Motor neuron (in vitro differentiated cells): ENCODE measurements around the gene MAP2K7. TPM values are rescaled to one million over a fixed set of nuclear protein-coding genes. Genes with fewer than 3 reads are reported as not detected.
"Not testable (repeated sequence)": the region's sequence is repeated elsewhere in the genome, so short reads cannot be mapped to it uniquely, and the experiment has no call there.

Source experiments
- ATAC-seq, 8 experiments: fragments of 200-7000 bp; cut with Tn5 transposase; replicated peaks in 6 of 8; 2 replicates each; pipeline ENCODE4 v1.8.0; 2021; ENCODE audit warnings: mild to moderate bottlenecking in 8 of 8, moderate library complexity in 8 of 8
- H3K27ac ChIP-seq, 2 donors: fragments of 250-450 bp; sonication (Bioruptor Pico); 2 replicates each; pipeline ENCODE4 v1.9.0; 2021; ENCODE audit warnings: antibody characterized with exemption in 2 of 2, mild to moderate bottlenecking in 2 of 2, moderate library complexity in 1 of 2
- H3K4me1 ChIP-seq, 2 donors: fragments of 250-450 bp; sonication (Bioruptor Pico); replicated peaks in 1 of 2; 2 replicates each; pipeline ENCODE4 v1.6.1; 2021; ENCODE audit warnings: antibody characterized with exemption in 2 of 2, mild to moderate bottlenecking in 2 of 2, moderate library complexity in 1 of 2
- H3K4me3 ChIP-seq, 5 donors: fragments of 250-450 bp; sonication (Bioruptor Pico); 2 replicates each; pipeline ENCODE4 v1.9.0; 2021; ENCODE audit warnings: antibody characterized with exemption in 5 of 5, mild to moderate bottlenecking in 5 of 5, moderate library complexity in 4 of 5
- whole genome bisulfite sequencing, 10 experiments: fragments of 450-650 bp; shearing (Covaris generic); methylation state at CpG; one replicate each; pipeline ENCODE4 v1.0.0; 2022; 5-methylcytosine and 5-hydroxymethylcytosine counted together
- in situ Hi-C, 9 experiments: fragments of 400-800 bp; cut with MboI; loops; one replicate each; pipeline ENCODE4 v1.15.0; 2021; ENCODE audit warnings: low sequenced_read_pairs in 9 of 9, low pct_unique_long_range_greater_than_20kb in 2 of 9; ENCODE audit not compliant: unreplicated experiment in 9 of 9
- total RNA-seq, 8 experiments: library from RNA; unstranded; fragments of 300-600 nt; gene quantifications; 2 replicates each; pipeline versions ENCODE4 v1.2.3 to v1.2.4, GENCODE V29; 2022

The MAP2K7 gene
- total RNA-seq, 8 experiments from 2014 or later, result 10.3 to 28.2 (median 16.9) TPM

GRCh38 chr19:7881910-7882309 lies 21.8 kb upstream of the MAP2K7 start:
- WGBS, 10 experiments, result 48 to 100% (median 81%) methylated on average over 1 to 3 of the region's 3 CpGs
- H3K4me3 ChIP-seq, result no peak overlapping the region
- in situ Hi-C loops, result no loop called here
- H3K4me1 ChIP-seq, result no peaks in the 10 kb centered on the region
- no peak overlapping the region for H3K27ac ChIP-seq
- ATAC-seq, result no peak

DNA sequence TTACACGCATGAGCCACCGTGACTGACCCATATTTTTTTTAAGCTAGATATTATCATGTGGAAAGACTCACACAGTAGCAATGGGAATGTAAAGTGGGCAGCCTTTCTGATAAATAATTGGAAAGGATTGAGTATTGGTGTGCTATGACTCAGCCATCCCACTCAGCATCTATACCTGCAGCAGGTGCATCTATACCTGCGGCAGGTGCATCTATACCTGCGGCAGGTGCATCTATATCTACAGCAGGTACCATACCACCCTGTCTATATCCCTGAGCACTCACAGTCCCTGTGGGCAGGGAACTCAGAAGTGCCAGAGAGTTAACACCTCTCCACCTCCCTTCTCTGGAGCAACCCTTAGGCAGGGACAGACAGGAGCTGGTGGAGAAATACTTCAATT lies 20.6 kb upstream of the MAP2K7 start:
- H3K4me3 ChIP-seq, result no peak overlapping the region
- no peak for ATAC-seq
- in situ Hi-C loops, result no loop called here
- no peak overlapping the region for H3K27ac ChIP-seq
- peaks cover 0 to under 1% of the 10 kb centered on the region in 2 donors for H3K4me1 ChIP-seq
- WGBS, 10 experiments, result 80 to 100% (median 100%) methylated on average over 1 to 4 of the region's 4 CpGs; no CpG with 5 or more reads in 1 of the 10 experiments

DNA sequence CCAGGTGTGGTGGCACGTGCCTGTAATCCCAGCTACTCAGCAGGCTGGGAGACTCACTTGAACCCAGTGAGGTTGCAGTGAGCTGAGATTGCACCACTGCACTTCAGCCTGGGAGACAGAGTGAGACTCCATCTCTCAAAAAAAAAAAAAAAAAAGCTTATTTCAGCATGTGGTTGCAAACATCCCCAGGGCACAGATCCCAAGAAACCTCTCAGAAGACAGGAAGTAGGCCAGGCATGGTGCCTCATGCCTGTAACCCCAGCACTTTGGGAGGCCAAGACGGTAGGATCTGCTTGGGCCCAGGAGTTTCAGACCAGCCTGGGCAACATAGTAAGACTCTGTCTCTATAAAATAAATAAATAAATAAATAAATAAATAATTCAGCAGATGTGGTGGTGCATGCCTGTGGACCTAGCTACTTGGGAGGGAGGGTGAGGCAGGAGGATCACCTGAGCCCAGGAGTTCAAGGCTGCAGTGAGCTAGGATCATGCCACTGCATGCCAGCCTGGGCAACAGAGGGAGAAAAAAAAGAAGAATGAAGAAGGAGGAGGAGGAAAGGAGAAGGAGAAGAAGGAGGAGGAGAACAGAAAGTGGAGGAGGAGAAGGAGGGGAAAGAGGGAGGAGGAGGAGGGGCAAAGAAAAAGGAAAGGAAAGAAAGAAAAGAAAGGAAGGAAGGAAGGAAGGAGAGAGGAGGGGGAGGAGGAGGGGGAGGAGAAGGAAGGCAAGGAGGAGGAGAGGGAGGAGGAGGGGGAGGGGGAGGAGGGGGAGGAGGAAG lies 19.7 kb upstream of the MAP2K7 start:
- no peak overlapping the region for H3K27ac ChIP-seq
- H3K4me1 ChIP-seq, result peaks cover 0 to 6% of the 10 kb centered on the region in 2 donors
- WGBS, 10 experiments, result 20 to 83% (median 60%) methylated on average over 1 of the region's 2 CpGs; no CpG with 5 or more reads in 5 of the 10 experiments
- ATAC-seq, result no peak
- in situ Hi-C loops, result no loop called here
- no peak overlapping the region for H3K4me3 ChIP-seq

DNA sequence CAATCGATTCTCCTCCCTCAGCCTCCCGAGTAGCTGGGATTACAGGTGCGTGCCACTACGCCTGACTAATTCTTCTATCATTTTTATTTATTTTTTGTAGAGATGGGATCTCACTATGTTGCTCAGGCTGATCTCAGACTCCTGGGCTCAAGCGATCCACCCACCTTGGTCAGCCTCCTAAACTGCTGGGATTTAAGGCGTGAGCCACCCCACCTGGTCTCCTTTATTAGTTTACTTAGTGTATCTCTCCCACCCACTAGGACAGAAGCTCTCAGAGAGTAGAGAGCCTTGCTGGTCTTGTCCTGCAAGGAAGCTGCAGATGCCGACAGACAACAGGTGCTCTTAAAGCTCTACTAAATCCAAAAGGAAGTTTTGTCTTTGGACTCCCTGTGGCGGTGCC lies 17.9 kb upstream of the MAP2K7 start:
- no peak for ATAC-seq
- in situ Hi-C loops, result no loop called here
- H3K4me1 ChIP-seq, result peaks cover 0 to 6% of the 10 kb centered on the region in 2 donors
- H3K27ac ChIP-seq, result no peak overlapping the region
- 44 to 100% (median 86%) methylated on average over 1 to 7 of the region's 8 CpGs; no CpG with 5 or more reads in 1 of the 10 experiments for WGBS, 10 experiments
- H3K4me3 ChIP-seq, result no peak overlapping the region

DNA sequence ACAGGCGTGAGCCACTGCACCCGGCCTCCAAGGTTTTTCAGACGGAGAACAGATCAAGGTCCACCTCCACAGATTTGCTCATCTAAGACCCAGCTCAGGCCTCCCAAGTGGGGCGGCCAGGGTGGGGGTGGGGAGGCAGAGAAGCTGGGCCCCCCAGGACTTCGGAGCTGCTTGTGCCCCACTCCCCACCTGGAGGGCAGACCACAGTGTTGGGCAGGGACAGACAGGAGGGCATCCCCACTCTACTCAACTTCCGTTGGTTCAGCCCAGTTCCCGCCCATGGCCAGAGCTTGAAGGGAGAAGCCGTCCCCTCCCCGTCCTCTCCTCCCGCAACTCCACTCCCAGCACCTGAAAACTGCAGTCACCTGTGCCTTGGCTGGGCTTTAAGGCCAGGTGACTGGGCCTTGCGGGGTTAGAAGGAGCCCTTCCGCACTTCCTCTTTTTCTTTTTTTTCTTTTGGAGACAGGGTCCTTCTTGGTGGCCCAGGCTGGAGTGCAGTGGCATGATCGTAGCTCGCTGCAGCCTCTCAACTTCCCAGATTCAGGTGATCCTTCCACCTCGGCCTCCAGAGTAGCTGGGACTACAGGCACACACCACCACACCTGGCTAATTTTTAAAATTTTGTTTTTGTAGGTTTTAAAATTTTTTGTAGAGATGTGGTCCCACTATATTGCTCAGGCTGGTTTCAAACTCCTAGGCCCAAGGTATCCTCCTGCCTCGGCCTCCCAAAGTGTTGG lies 16.1 kb upstream of the MAP2K7 start:
- H3K4me1 ChIP-seq, result peaks cover 0 to 6% of the 10 kb centered on the region in 2 donors
- ATAC-seq, result peak in 1 of 8 experiments; percentile 7
- H3K4me3 ChIP-seq, result no peak overlapping the region
- no peak overlapping the region for H3K27ac ChIP-seq
- in situ Hi-C loops, result no loop called here
- 63 to 100% (median 73%) methylated on average over 1 to 7 of the region's 16 CpGs; no CpG with 5 or more reads in 6 of the 10 experiments for WGBS, 10 experiments

GRCh38 chr19:7888145-7888825 lies 15.4 kb upstream of the MAP2K7 start, which contains the start of gene LRRC8E:
LRRC8E (plus strand) TSS chr19:7888510; CDS start chr19:7895604, 7,094 bp downstream.
- peak; percentile 86 to 99 (median 93) for ATAC-seq
- Histone ChIP-seq H3K27ac (no peak within 1 kb of the TSS), H3K4me3 (no peak within 1 kb of the TSS), H3K4me1 (peaks cover 0 to 6% of the 10 kb centered on the region in 2 donors)
- 20 to 77% (median 39%) methylated on average over 1 to 5 of the region's 53 CpGs; no CpG with 5 or more reads in 6 of the 10 experiments for WGBS, 10 experiments
- in situ Hi-C loops, result no loop called here

- H3K4me1 ChIP-seq, result peaks cover 0 to 6% of the 10 kb centered on the region in 2 donors
- peak in 1 of 8 experiments; percentile 5 for ATAC-seq
- no peak overlapping the region for H3K27ac ChIP-seq
- in situ Hi-C loops, result no loop called here
- 17 to 100% (median 74%) methylated on average over 1 to 3 of the region's 8 CpGs; no CpG with 5 or more reads in 6 of the 10 experiments for WGBS, 10 experiments
- no peak overlapping the region for H3K4me3 ChIP-seq
These were observed 14.9 kb upstream of the MAP2K7 start for GRCh38 chr19:7888826-7889217.

GRCh38 chr19:7893362-7894101 lies 10.1 kb upstream of the MAP2K7 start:
- ATAC-seq, result peak in 5 of 8 experiments; percentile 44 to 84 (median 59)
- in situ Hi-C loops, H3K4me3 ChIP-seq: not testable (repeated sequence)

GRCh38 chr19:7894612-7895309 lies 8.9 kb upstream of the MAP2K7 start:
- no peaks in the 10 kb centered on the region for H3K4me1 ChIP-seq
- ATAC-seq, result peak; percentile 7 to 65 (median 32)
- no peak overlapping the region for H3K4me3 ChIP-seq
- in situ Hi-C loops, result no loop called here
- WGBS, 10 experiments, result 39 to 63% (median 54%) methylated on average over 2 to 7 of the region's 18 CpGs; no CpG with 5 or more reads in 6 of the 10 experiments
- H3K27ac ChIP-seq, result no peak overlapping the region

More at GRCh38 chr19:7893362-7894101, 10.1 kb upstream of the MAP2K7 start:
- WGBS, 10 experiments, result 40 to 87% (median 71%) methylated on average over 1 to 5 of the region's 18 CpGs; no CpG with 5 or more reads in 3 of the 10 experiments
- not testable (repeated sequence) for H3K4me1 ChIP-seq, H3K27ac ChIP-seq

DNA sequence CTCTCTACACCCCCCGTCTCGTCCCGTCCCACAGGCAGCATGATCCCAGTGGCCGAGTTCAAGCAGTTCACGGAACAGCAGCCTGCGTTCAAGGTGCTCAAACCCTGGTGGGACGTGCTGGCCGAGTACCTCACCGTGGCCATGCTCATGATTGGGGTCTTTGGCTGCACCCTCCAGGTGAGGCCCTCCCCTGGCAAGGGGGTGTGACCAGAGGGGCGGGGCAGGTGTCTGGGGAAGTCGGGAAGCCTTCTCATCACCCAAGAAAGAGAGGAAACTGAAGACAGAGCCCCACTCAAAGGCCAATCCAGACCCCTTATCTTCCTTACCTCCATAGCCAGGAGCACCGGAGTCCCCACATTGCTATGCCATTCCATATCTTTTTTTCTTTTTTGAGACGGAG lies 8.1 kb upstream of the MAP2K7 start:
- 40 to 100% (median 90%) methylated on average over 1 to 2 of the region's 13 CpGs; no CpG with 5 or more reads in 6 of the 10 experiments for WGBS, 10 experiments
- peak in 2 of 8 experiments; percentile 4 to 12 for ATAC-seq
- H3K27ac ChIP-seq, result no peak overlapping the region
- no peak overlapping the region for H3K4me3 ChIP-seq
- in situ Hi-C loops, result no loop called here
- H3K4me1 ChIP-seq, result no peaks in the 10 kb centered on the region

- no peak for ATAC-seq
- 79 to 100% (median 89%) methylated on average over 1 to 5 of the region's 11 CpGs; no CpG with 5 or more reads in 4 of the 10 experiments for WGBS, 10 experiments
- in situ Hi-C loops, result no loop called here
- Histone ChIP-seq H3K4me3 (no peak overlapping the region), H3K4me1 (no peaks in the 10 kb centered on the region), H3K27ac (no peak overlapping the region)
These were observed 6.4 kb upstream of the MAP2K7 start for GRCh38 chr19:7897292-7897691.

GRCh38 chr19:7898967-7899366 lies 4.7 kb upstream of the MAP2K7 start:
- Histone ChIP-seq H3K4me3 (no peak overlapping the region), H3K4me1 (peaks cover 4 to 6% of the 10 kb centered on the region in 2 donors), H3K27ac (no peak overlapping the region)
- ATAC-seq, result no peak
- in situ Hi-C loops, result no loop called here
- 70 to 97% (median 90%) methylated on average over 1 to 9 of the region's 16 CpGs; no CpG with 5 or more reads in 3 of the 10 experiments for WGBS, 10 experiments
